Endothelial cell (in vitro differentiated cells): ENCODE data around the gene ABITRAM. TPM values are rescaled to one million over a fixed set of nuclear protein-coding genes. Genes with fewer than 3 reads are reported as not detected.
"Not testable (repeated sequence)": the region's sequence is repeated elsewhere in the genome, so short reads cannot be mapped to it uniquely, and the experiment has no call there.

Experiments used
- DNase-seq: peaks from one replicate; pipeline ENCODE4 v3.0.0; 2021; ENCODE audit warnings: low spot score
- H3K27ac Mint-ChIP-seq: one replicate; pipeline ENCODE4 v1.8.0; 2021; ENCODE audit warnings: mixed read lengths, inconsistent platforms; ENCODE audit not compliant: unreplicated experiment
- H3K27me3 Mint-ChIP-seq: one replicate; pipeline ENCODE4 v1.8.0; 2021; ENCODE audit warnings: mild to moderate bottlenecking, moderate library complexity, mixed read lengths, inconsistent platforms; ENCODE audit not compliant: unreplicated experiment
- H3K36me3 Mint-ChIP-seq: one replicate; pipeline ENCODE4 v1.8.0; 2021; ENCODE audit warnings: mild to moderate bottlenecking, low read depth, mixed read lengths, inconsistent platforms; ENCODE audit not compliant: unreplicated experiment
- H3K4me1 Mint-ChIP-seq: one replicate; pipeline ENCODE4 v1.8.0; 2021; ENCODE audit warnings: mild to moderate bottlenecking, mixed read lengths, inconsistent platforms; ENCODE audit not compliant: unreplicated experiment
- H3K4me3 Mint-ChIP-seq: one replicate; pipeline ENCODE4 v1.8.0; 2021; ENCODE audit warnings: mild to moderate bottlenecking, mixed read lengths, inconsistent platforms; ENCODE audit not compliant: unreplicated experiment
- H3K9me3 Mint-ChIP-seq: one replicate; pipeline ENCODE4 v1.8.0; 2021; ENCODE audit warnings: mixed read lengths, inconsistent platforms; ENCODE audit not compliant: unreplicated experiment
- CTCF ChIP-seq: fragments of 200-600 bp; sonication (generic); IDR thresholded peaks from one replicate; pipeline ENCODE4 v1.5.0; 2021; ENCODE audit warnings: antibody characterized with exemption; ENCODE audit not compliant: unreplicated experiment
- long read RNA-seq: library from polyadenylated mRNA; unstranded; transcript quantifications from one replicate; pipeline ENCODE4 v2.0.0, GENCODE V29; 2020; ENCODE audit not compliant: unreplicated experiment
- total RNA-seq: library from RNA; stranded (reverse); fragmentation: NEBNext Ultra II Directional; extraction: Animal tissue kit (Norgen Biotek cat#: 25700); gene quantifications from one replicate; pipeline ENCODE4 v1.2.1, GENCODE V29; 2021; ENCODE audit not compliant: unreplicated experiment

Gene ABITRAM
- total RNA-seq: 14.8 TPM
- long read RNA-seq, transcript FAM206A-201 (6 exons, 2,134 nt): major isoform, 6 of 10 reads
- long read RNA-seq, partial matches to known transcripts: 0 of 10 reads
- long read RNA-seq, other reads (novel, unspliced or antisense): 4 of 10 reads

GRCh38 chr9:108934323-108934893 lies at the start of gene ABITRAM:
Gene ABITRAM (plus strand): TSS chr9:108934400. CDS start chr9:108934487, 87 bp downstream.
- H3K4me1 Mint-ChIP-seq: peaks cover 13% of the 10 kb centered on the region
- no peaks in the 10 kb centered on the region for H3K9me3 Mint-ChIP-seq
- TF ChIP-seq CTCF: no peak
- no peaks in the 10 kb centered on the region for H3K36me3 Mint-ChIP-seq
- H3K27me3 Mint-ChIP-seq: no peaks in the 10 kb centered on the region
- DNase-seq: peak; percentile 70
- H3K4me3 Mint-ChIP-seq: peak within 1 kb of the TSS; percentile 99
- H3K27ac Mint-ChIP-seq: peak within 1 kb of the TSS; percentile 90

- H3K9me3 Mint-ChIP-seq: no peaks in the 10 kb centered on the region
- TF ChIP-seq CTCF: no peak
- peaks cover 14% of the 10 kb centered on the region for H3K36me3 Mint-ChIP-seq
Observed at GRCh38 chr9:108884701-108885100, 49.5 kb upstream of the ABITRAM start.

GRCh38 chr9:108885643-108886348 lies 48.4 kb upstream of the ABITRAM start:
- no peak overlapping the region for H3K27ac Mint-ChIP-seq
- no peak for DNase-seq
- TF ChIP-seq CTCF: no peak

More at GRCh38 chr9:108884701-108885100, 49.5 kb upstream of the ABITRAM start:
- no peak overlapping the region for H3K27ac Mint-ChIP-seq
- H3K27me3 Mint-ChIP-seq: no peaks in the 10 kb centered on the region
- H3K4me3 Mint-ChIP-seq: no peak overlapping the region
- no peak for DNase-seq
- H3K4me1 Mint-ChIP-seq: no peaks in the 10 kb centered on the region

GRCh38 chr9:108886594-108887271 lies 47.5 kb upstream of the ABITRAM start:
- not testable (repeated sequence) for DNase-seq, H3K27me3 Mint-ChIP-seq, H3K4me1 Mint-ChIP-seq, H3K9me3 Mint-ChIP-seq, H3K4me3 Mint-ChIP-seq, H3K27ac Mint-ChIP-seq
- H3K36me3 Mint-ChIP-seq: peaks cover 22% of the 10 kb centered on the region

More at GRCh38 chr9:108885643-108886348, 48.4 kb upstream of the ABITRAM start:
- Mint-ChIP-seq H3K4me3 (no peak overlapping the region), H3K27me3 (no peaks in the 10 kb centered on the region), H3K9me3 (no peaks in the 10 kb centered on the region), H3K4me1 (no peaks in the 10 kb centered on the region), H3K36me3 (peaks cover 18% of the 10 kb centered on the region)

GRCh38 chr9:108889649-108890067 lies 44.5 kb upstream of the ABITRAM start:
- Mint-ChIP-seq H3K9me3 (no peaks in the 10 kb centered on the region), H3K4me1 (peaks cover 2% of the 10 kb centered on the region), H3K27me3 (no peaks in the 10 kb centered on the region), H3K4me3 (no peak overlapping the region), H3K36me3 (peaks cover 26% of the 10 kb centered on the region), H3K27ac (no peak overlapping the region)
- DNase-seq: no peak
- TF ChIP-seq CTCF: no peak
